ENCODE measurements around the gene CYRIA. TPM values are rescaled to one million over a fixed set of nuclear protein-coding genes. Genes with fewer than 3 reads are reported as not detected.

CYRIA gene
- total RNA-seq, 1 donor from 2014 or later = 11.1 TPM

GRCh38 chr2:16623564-16624435 is 41.8 kb downstream of the CYRIA start:
- no peak for DNase-seq (ENCODE audit: low read depth, low spot score)
- no peaks in the 10 kb centered on the region for H3K9me3 Mint-ChIP-seq
- H3K4me1 Mint-ChIP-seq = peaks cover 42% of the 10 kb centered on the region
- no peaks in the 10 kb centered on the region for H3K27me3 Mint-ChIP-seq (ENCODE audit: low read depth)
- H3K27ac Mint-ChIP-seq (ENCODE audit: unreplicated experiment) = no peak overlapping the region
- H3K4me3 Mint-ChIP-seq = no peak overlapping the region
- H3K36me3 Mint-ChIP-seq (ENCODE audit: low read depth) = peaks cover 12% of the 10 kb centered on the region
- TF ChIP-seq, protein P1, sequence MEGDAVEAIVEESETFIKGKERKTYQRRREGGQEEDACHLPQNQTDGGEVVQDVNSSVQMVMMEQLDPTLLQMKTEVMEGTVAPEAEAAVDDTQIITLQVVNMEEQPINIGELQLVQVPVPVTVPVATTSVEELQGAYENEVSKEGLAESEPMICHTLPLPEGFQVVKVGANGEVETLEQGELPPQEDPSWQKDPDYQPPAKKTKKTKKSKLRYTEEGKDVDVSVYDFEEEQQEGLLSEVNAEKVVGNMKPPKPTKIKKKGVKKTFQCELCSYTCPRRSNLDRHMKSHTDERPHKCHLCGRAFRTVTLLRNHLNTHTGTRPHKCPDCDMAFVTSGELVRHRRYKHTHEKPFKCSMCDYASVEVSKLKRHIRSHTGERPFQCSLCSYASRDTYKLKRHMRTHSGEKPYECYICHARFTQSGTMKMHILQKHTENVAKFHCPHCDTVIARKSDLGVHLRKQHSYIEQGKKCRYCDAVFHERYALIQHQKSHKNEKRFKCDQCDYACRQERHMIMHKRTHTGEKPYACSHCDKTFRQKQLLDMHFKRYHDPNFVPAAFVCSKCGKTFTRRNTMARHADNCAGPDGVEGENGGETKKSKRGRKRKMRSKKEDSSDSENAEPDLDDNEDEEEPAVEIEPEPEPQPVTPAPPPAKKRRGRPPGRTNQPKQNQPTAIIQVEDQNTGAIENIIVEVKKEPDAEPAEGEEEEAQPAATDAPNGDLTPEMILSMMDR (conservative IDR thresholded peaks at IDR 0.05) = no peak

DNA sequence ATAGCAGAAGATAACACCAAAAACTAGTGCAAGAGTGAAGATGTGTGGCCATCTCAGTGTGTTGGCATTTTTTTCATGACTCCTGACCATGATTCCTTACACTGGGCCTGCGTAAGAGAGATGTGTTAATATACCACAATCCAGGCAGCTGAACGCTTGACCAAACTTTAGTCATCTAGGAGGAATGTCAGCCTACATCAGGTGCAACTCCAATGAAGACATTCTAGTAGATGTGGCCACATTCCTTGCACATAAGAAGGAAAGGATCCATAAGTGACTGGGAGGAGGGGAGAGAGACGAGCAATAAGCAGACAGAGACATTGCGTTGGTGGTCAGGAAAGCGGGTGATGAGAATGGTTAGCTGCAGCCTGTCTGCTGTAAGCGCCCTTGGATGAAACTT is 42.6 kb downstream of the CYRIA start:
- TF ChIP-seq, protein P1 (conservative IDR thresholded peaks at IDR 0.05) = no peak
- H3K36me3 Mint-ChIP-seq (ENCODE audit: low read depth) = peaks cover 12% of the 10 kb centered on the region
- H3K4me3 Mint-ChIP-seq = no peak overlapping the region
- no peak overlapping the region for H3K27ac Mint-ChIP-seq (ENCODE audit: unreplicated experiment)
- H3K27me3 Mint-ChIP-seq (ENCODE audit: low read depth) = no peaks in the 10 kb centered on the region
- no peaks in the 10 kb centered on the region for H3K9me3 Mint-ChIP-seq
- peaks cover 42% of the 10 kb centered on the region for H3K4me1 Mint-ChIP-seq
- DNase-seq (ENCODE audit: low read depth, low spot score) = no peak

DNA sequence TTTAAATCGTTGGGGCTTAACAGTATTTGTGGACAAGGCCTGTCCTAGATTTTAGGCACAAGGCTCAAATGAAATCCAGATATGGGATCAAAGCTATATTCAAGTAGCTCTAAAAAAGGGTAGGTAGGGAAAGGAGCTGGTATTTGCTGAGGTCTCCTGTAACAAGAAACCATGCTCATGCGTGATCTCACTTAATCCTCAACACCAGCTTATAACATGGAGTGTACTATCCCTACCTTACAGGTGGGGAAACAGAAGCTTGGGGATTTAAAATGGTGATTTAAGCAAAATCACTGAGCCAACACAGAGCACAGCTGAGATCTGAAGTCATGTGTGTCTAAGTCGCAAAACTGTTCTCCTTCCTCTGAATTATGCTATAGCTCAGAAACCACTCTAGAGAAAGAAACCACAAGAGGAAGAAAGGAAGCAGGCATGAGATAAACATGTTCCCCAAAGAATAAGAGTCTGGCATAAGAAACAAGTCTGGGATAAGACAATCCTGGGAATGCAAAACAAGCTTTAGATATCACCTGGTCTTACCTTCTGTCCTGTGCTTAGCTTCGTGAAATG is 43.1 kb downstream of the CYRIA start:
- Mint-ChIP-seq H3K4me3 (no peak overlapping the region), H3K27me3 (ENCODE audit: low read depth) (no peaks in the 10 kb centered on the region), H3K27ac (ENCODE audit: unreplicated experiment) (no peak overlapping the region), H3K9me3 (no peaks in the 10 kb centered on the region), H3K4me1 (peaks cover 39% of the 10 kb centered on the region), H3K36me3 (ENCODE audit: low read depth) (peaks cover 12% of the 10 kb centered on the region)
- TF ChIP-seq, protein P1 (conservative IDR thresholded peaks at IDR 0.05) = no peak
- DNase-seq (ENCODE audit: low read depth, low spot score) = no peak

DNA sequence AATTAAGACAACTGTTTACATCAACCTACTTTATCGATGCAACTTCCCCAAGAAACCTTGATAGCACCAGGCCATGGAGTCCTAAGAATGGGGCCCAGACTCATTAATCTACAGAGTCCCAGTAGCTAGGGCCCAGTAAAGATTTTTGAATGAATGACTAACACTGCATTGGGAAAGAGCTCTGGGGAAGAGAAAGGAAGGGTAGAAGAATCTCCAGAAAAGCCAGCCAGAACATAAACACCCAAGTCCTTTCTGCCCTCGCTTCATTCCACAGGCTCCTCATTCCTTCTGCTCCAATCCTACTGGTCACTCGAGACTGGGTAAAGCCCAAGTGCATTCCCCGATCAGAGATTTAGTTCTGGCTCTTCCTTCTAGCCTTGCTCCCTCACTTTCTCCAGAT is 44.3 kb downstream of the CYRIA start:
- Mint-ChIP-seq H3K9me3 (no peaks in the 10 kb centered on the region), H3K4me3 (no peak overlapping the region), H3K27me3 (ENCODE audit: low read depth) (no peaks in the 10 kb centered on the region), H3K36me3 (ENCODE audit: low read depth) (peaks cover 12% of the 10 kb centered on the region), H3K27ac (ENCODE audit: unreplicated experiment) (no peak overlapping the region), H3K4me1 (peaks cover 33% of the 10 kb centered on the region)
- DNase-seq (ENCODE audit: low read depth, low spot score) = no peak
- TF ChIP-seq, protein P1 (conservative IDR thresholded peaks at IDR 0.05) = no peak

DNA sequence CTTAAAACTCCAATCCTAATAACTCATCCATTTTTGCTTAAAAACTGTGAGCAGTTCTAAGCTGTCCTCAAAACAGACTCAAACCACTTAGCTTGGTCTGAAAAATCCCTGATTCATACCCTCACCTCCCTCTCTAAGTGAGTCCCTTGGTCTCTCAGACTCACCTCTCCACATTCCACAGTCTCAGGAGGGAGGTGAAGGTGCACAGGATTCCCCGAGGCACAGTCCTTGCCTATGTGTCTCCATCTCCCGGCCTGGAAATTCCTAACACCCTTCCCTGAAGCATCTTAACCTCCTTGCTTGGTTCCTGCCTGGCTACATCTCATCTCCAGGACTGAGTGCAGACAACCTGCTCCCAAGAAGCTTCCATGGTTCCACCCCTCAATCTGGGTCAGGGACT is 45.0 kb downstream of the CYRIA start:
- H3K36me3 Mint-ChIP-seq (ENCODE audit: low read depth) = peaks cover 12% of the 10 kb centered on the region
- peak overlapping the region; percentile 45 for H3K27ac Mint-ChIP-seq (ENCODE audit: unreplicated experiment)
- no peaks in the 10 kb centered on the region for H3K9me3 Mint-ChIP-seq
- H3K4me3 Mint-ChIP-seq = no peak overlapping the region
- peaks cover 33% of the 10 kb centered on the region for H3K4me1 Mint-ChIP-seq
- no peaks in the 10 kb centered on the region for H3K27me3 Mint-ChIP-seq (ENCODE audit: low read depth)
- DNase-seq (ENCODE audit: low read depth, low spot score) = no peak
- TF ChIP-seq, protein P1 (conservative IDR thresholded peaks at IDR 0.05) = no peak

All from neural crest cell (in vitro differentiated cells).